HG03139 (cell line): Measurements from ENCODE around the gene GIPR.

Experiments used
- ATAC-seq: cut with Tn5 transposase; IDR thresholded peaks from one replicate; pipeline ENCODE4 v1.9.1; 2021; ENCODE audit not compliant: unreplicated experiment

GIPR gene

DNA sequence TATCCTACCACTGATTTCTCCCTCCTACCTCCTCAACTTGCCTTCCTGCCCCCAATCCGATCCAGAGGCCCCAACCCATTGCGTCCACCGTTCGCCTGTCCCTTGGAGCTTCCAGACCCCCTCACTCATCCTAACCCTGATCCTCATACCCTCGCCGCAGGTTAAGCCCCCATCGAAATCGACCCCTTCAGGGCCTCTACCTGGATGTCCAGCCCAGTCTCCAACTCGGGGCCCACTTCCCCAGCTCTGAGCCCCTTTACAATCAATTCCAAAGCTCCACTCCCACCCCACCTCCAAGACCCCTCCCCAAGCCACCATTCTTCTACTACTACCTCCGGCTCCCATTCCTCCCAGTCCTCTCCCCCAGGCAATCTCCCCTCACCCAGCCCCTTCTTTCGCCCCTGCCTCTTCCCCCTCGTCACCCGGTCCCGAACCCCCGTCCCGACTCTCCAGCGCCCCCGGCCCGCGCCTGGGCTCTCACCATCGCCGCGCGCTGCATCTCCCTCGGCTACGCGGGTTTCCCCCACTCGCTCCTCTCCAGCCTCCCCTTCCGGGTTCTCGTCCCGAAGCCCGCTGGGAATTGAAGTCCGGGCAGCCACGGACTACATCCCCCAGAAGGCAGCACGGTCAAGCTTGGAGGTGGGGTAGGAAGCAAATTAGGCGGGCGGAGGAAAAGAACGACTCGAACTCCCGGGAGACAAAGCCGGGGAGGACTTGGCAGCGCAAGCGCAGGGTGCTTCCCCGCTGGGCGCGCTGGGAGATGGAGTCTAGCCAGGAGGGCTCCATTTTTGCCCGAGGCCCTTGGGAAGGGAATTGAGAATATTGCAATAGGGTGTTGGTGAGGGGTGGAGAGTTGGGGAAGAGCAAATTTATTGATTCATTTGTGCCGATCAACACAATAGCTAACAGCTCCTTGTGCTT lies 62.6 kb downstream of the GIPR start, which contains the start of gene FBXO46:
Gene FBXO46 (minus strand): TSS at position 529 of the 921 bp plus-strand sequence. CDS start 17,401 bp downstream, outside the sequence.
- peak; percentile 88 for ATAC-seq
